ENCODE data around the gene LTB4R2. TPM values are rescaled to one million over a fixed set of nuclear protein-coding genes. Genes with fewer than 3 reads are reported as not detected.
"Not testable (repeated sequence)": the region's sequence is repeated elsewhere in the genome, so short reads cannot be mapped to it uniquely, and the experiment has no call there.

The LTB4R2 gene
- polyA plus RNA-seq, 2 of the 4 experiments (the other 2 are of a cell fraction), result 5.8 to 8.6 TPM

DNA sequence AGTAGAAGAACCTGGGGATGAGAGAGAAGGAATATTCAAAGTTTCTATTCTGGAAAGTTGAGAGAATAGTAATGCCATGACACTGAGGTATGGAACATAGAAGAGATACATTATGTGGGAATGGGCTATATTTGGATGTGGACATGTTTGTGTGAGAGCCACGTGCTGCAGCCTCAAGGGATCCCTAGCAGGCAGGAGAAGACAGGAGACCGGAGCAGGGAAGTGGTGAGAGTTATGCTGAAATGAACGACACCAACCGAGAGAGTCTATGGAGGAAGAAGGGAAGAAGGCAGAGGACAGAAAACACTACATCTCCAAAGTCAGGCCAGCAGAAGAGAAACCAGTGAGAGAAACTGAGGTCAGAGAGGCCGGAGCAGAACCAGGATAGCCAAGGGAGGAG is 39.8 kb downstream of the LTB4R2 start:
- Histone ChIP-seq H3K4me3 (no peak overlapping the region), H3K4me1 (peaks cover 17% of the 10 kb centered on the region), H3K27ac (no peak overlapping the region), H3K4me2 (no peak overlapping the region), H3K9me3 (no peaks in the 10 kb centered on the region)
- 41% methylated on average over 5 of the region's 5 CpGs for WGBS (ENCODE audit: missing lambda C conversion rate)
- FAIRE-seq (no peak), ATAC-seq (no peak), DNase-seq (ENCODE audit: low read depth in 1 of 2, low spot score in 1 of 2) (no peak)
- ChIA-PET POLR2A (no interaction called here), CTCF (interaction anchor here (0.6 to 4.2 kb wide), 4 partner anchors 13 to 82 kb away, joined by 3 to 40 read pairs (median 12); partner anchors contain the start of gene ADCY4)
- TF ChIP-seq CEBPB (IDR thresholded peaks at IDR 0.05) (no peak), JUNB (IDR thresholded peaks at IDR 0.05) (no peak), NPAS2 (CRISPR knock-in tag; IDR thresholded peaks at IDR 0.05; ENCODE audit: borderline replicate concordance) (no peak), KDM5A (IDR thresholded peaks at IDR 0.05) (no peak), RARB (CRISPR knock-in tag; IDR thresholded peaks at IDR 0.05) (no peak), PHF8 (IDR thresholded peaks at IDR 0.05; ENCODE audit: borderline replicate concordance, low read depth) (no peak)

DNA sequence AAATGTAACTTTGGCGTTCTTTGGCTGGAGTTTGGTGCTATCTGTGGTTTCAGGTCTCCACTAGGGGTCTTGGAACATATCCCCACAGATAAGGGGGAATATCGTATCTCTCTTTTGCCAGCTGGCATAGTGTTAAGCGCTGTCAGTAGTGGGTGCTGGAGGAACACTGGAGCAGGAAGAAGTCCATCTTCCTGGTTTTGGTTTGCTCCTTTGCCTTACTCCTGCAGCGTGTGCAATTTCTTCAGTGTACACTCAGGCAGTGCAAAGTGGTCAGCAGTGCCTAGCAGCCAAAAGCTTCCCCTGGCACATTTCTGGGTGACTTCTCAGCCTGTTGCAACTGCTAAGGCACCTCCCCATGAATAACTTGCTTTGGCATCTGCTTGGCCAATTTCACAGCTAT is 41.6 kb downstream of the LTB4R2 start:
- no peak overlapping the region for H3K27ac ChIP-seq
- CTCF ChIA-PET, result interaction anchor here (0.9 to 4.2 kb wide), 7 partner anchors 14 to 86 kb away, joined by 3 to 40 read pairs (median 4); partner anchors contain the start of gene ADCY4
- TF ChIP-seq, protein P1, sequence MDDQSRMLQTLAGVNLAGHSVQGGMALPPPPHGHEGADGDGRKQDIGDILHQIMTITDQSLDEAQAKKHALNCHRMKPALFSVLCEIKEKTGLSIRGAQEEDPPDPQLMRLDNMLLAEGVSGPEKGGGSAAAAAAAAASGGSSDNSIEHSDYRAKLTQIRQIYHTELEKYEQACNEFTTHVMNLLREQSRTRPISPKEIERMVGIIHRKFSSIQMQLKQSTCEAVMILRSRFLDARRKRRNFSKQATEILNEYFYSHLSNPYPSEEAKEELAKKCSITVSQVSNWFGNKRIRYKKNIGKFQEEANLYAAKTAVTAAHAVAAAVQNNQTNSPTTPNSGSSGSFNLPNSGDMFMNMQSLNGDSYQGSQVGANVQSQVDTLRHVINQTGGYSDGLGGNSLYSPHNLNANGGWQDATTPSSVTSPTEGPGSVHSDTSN (IDR thresholded peaks at IDR 0.05), result no peak
- TF ChIP-seq MAFK (IDR thresholded peaks at IDR 0.05; ENCODE audit: partially characterized antibody), result no peak
- TF ChIP-seq EHF (CRISPR knock-in tag; IDR thresholded peaks at IDR 0.05), result no peak
- no peak for TF ChIP-seq POLR2A (IDR thresholded peaks at IDR 0.05; ENCODE audit: low read length)
- no peak for TF ChIP-seq TFCP2L1 (CRISPR knock-in tag; IDR thresholded peaks at IDR 0.05)
- TF ChIP-seq HDAC2 (IDR thresholded peaks at IDR 0.05), result no peak
- no peak for TF ChIP-seq EHMT2 (IDR thresholded peaks at IDR 0.05; ENCODE audit: low read depth)
- no peak for TF ChIP-seq PHF8 (IDR thresholded peaks at IDR 0.05; ENCODE audit: borderline replicate concordance, low read depth)
- no peak for TF ChIP-seq NPAS2 (CRISPR knock-in tag; IDR thresholded peaks at IDR 0.05; ENCODE audit: borderline replicate concordance)
- no peak for TF ChIP-seq CEBPB (IDR thresholded peaks at IDR 0.05)
- TF ChIP-seq HEYL (CRISPR knock-in tag; IDR thresholded peaks at IDR 0.05), result no peak
- no peak overlapping the region for H3K4me2 ChIP-seq
- no peak overlapping the region for H3K4me3 ChIP-seq
- DNase-seq (ENCODE audit: low read depth in 1 of 2, low spot score in 1 of 2) (no peak), FAIRE-seq (no peak), ATAC-seq (peak; percentile 55 to 70; a peak in 4 of 6 replicates)
- POLR2A ChIA-PET, result interaction anchor here (1.0 kb wide), 1 partner anchor 80 kb away, joined by 4 read pairs; no protein-coding TSS in a partner anchor
- no peaks in the 10 kb centered on the region for H3K9me3 ChIP-seq
- H3K4me1 ChIP-seq, result peaks cover 17% of the 10 kb centered on the region
- 43% methylated on average over 4 of the region's 4 CpGs for WGBS (ENCODE audit: missing lambda C conversion rate)

DNA sequence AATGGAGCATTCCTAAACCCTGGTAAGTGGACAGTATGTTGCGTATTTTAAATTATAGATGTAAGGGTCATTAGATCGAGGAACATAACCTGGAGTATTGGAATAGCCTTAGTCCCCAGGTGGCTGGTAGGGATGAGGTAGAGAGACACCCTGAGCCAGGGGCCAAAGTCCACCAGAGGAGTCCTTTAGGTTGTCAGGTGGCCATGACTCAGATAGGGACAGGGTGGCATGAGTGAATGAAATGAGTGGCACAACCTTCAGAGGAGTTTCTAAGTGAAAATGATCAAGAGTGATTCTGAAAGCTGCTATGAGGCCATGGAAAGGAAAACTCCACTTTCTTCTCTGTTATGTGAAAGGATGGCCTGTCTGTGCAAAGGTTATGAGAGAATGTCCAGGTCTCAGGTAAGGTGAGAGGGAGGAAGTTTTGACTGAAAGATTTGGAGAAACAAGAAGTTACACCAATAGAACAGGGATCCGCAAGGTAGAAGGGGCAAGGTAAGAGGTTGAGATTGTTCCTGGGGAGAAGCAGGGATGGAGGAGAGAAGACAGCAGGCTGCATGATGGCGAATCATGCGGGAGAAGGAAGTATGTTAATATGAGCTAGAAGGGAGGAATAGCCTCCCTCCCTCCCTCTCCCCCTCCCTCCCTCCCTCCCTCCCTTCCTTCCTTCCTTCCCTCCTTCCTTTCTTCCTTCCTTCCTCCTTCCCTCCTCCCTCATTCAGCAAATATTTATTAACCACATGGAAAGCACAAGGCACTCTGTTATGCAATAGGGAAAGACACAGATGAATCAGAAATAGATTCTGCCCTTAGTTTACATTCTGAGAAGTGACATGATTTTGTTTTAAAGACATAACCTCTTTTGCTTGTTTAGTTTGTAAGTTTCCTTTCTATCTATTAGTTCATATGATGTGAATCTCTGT is 43.9 kb downstream of the LTB4R2 start:
- peak overlapping the region; percentile 57 for H3K4me2 ChIP-seq
- no peak overlapping the region for H3K4me3 ChIP-seq
- H3K4me1 ChIP-seq, result peaks cover 17% of the 10 kb centered on the region
- ChIA-PET CTCF (interaction anchor here (0.6 to 6.0 kb wide), 7 partner anchors 12 to 83 kb away, joined by 3 to 35 read pairs (median 4); partner anchors contain the start of gene ADCY4), POLR2A (interaction anchor here (0.6 kb wide), 1 partner anchor 8 kb away, joined by 3 read pairs; no protein-coding TSS in a partner anchor)
- FAIRE-seq (no peak), ATAC-seq (peak; percentile 38 to 74; a peak in 4 of 6 replicates), DNase-seq (ENCODE audit: low read depth in 1 of 2, low spot score in 1 of 2) (no peak)
- TF ChIP-seq CEBPB (IDR thresholded peaks at IDR 0.05) (peak; percentile 51 to 59; a peak in 3 of 4 replicates), JUN (IDR thresholded peaks at IDR 0.05) (no peak), RFX5 (IDR thresholded peaks at IDR 0.05) (no peak)
- H3K9me3 ChIP-seq, result no peaks in the 10 kb centered on the region
- peak overlapping the region; percentile 25 to 33; a peak in 4 of 6 replicates for H3K27ac ChIP-seq
- WGBS (ENCODE audit: missing lambda C conversion rate), result 77% methylated on average over 5 of the region's 5 CpGs

DNA sequence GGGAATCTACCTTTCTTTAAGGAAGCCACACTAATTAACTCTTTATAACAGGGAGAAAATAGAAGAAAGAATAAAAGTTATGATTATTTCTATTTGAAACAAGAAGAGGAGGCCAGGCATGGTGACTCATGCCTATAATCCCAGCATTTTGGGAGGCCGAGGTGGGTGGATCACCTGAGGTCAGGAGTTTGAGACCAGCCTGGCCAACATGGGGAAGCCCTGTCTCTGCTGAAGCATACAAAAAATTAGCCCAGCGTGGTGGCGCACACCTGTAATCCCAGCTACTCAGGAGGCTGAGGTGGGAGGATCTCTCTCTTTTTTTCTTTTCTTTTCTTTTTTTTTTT is 44.5 kb downstream of the LTB4R2 start:
- CTCF ChIA-PET, result interaction anchor here (0.6 to 6.0 kb wide), 4 partner anchors 12 to 26 kb away, joined by 3 to 35 read pairs (median 6); partner anchors contain the start of gene ADCY4
- H3K4me3 ChIP-seq; H3K9me3 ChIP-seq; ATAC-seq; POLR2A ChIA-PET; DNase-seq (ENCODE audit: low read depth in 1 of 2, low spot score in 1 of 2); FAIRE-seq: not testable (repeated sequence)
- peak overlapping the region; percentile 57 for H3K4me2 ChIP-seq
- H3K4me1 ChIP-seq, result peaks cover 17% of the 10 kb centered on the region
- H3K27ac ChIP-seq, result 0 out of 6 replicates have a peak overlapping the region, but pooled peaks of 1 of the 2 experiments have one; percentile 14
- WGBS (ENCODE audit: missing lambda C conversion rate), result 64% methylated on average over 3 of the region's 3 CpGs
